HG03159 (cell line): ENCODE results near the gene ETV6.
"Not testable (repeated sequence)": the region's sequence is repeated elsewhere in the genome, so short reads cannot be mapped to it uniquely, and the experiment has no call there.

ENCODE experiments used
- ATAC-seq: cut with Tn5 transposase; IDR thresholded peaks from one replicate; pipeline ENCODE4 v1.9.1; 2021; ENCODE audit warnings: mild to moderate bottlenecking, moderate library complexity; ENCODE audit not compliant: unreplicated experiment

The ETV6 gene

DNA sequence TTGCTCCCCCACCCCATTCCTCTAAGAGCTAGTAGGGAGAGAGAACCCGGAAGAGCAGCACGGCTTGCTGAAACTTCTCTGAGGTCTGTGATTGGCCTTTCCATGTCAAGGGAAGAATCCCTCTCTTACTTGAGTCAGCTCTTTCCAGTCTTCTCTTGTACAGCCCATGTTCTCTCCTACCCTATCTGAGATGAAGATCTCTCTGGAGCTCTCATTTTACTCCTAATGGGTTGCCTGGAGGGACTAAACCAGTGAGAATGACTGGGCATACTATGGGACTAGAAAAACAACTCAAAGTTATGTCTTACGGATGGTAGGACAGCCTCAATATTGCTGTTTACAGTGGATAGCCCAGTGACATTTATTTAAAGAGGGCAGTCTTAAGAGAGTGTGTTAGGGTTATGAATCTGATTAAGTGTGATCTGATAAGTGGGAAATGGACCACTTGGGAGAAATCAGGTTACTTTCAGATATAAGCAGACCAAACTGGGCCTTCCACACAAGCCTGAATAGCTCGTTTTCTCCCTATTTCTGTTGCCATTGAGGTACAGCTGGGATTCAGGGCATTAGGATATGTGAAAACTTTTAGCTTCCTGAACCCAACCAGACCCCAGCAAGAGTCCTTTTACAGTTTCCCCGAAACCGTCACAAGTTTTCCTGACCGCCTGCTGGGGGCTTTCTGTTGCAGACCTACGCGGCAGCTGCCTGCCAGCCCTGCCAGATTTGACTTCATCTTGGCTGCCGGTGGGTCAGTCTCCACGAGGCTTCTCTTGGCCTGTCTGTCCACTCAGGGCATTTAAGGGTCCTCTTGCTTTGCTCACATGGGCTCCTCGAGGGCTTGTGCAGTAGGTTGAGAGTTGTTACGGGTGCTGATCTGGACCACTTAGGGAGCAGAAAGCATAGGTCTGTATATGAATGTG, 16.9 kb downstream of the ETV6 start:
- no peak for ATAC-seq

- no peak for ATAC-seq
These were observed 17.7 kb downstream of the ETV6 start for GRCh38 chr12:11667171-11667570.

GRCh38 chr12:11668611-11669010, 19.1 kb downstream of the ETV6 start:
- no peak for ATAC-seq

DNA sequence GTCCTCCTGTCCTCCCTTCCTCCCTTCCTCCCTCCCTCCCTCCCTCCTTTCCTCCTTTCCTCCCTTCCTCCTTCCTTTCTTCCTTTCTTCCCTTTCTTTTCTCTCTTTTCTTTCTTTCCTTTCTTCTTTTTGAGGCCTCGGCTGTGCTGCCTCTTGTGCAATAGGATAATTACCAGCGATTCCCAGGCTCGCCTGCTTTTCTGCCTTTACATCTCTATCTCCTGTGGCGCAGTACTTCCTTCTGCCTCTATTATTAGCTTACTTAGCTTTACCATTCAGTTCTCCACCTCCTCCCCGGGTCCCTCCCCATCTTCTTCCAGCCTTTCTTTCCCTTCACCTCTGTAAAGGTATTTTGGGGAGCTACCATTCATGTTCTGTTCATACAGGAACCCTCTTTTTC, 19.9 kb downstream of the ETV6 start:
- no peak for ATAC-seq

DNA sequence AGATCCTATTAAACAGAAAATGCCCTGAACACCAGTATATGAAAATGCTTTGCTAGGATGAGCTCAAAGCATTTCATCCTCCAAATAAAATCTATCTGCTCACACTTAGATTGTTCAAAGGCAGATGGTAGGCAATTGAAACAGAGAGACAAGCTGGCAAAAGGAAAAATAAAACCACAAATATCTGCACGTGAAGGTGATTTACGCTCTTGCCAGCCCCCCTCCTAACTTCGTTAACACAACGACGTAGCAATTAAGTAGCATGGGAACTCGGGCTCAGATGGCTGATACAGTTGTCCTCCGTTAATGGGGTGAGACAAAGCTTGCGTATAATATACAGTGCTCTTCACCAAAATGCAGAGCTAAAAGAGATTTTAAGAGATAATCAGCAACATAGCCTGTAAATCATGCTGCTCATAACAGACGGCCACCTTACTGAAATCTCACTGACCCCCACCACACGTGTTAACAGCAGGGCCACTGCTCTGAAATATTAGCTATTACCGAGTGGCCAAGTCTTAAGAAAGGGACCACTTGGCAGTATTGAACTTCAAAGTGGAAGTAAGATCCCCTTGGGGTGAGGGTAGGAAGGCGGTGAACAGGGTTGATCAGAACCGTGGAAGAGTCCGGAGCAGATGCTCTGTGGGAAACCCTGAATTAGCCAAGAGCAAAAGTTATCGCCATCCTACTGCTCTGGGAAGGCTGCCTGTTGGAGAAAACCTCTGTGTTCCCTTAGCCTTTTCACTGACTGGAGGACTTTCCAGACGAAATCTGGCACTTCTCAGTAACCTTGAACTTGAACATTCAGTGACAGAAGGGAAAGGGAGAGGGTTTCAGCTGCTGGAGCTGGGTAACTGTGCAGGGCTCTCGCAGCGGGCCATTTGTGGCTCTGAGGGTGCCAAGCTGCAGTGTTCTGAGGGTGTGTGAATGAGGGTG, 23.1 kb downstream of the ETV6 start:
- ATAC-seq: no peak

GRCh38 chr12:11673666-11674461, 24.4 kb downstream of the ETV6 start:
- no peak for ATAC-seq

DNA sequence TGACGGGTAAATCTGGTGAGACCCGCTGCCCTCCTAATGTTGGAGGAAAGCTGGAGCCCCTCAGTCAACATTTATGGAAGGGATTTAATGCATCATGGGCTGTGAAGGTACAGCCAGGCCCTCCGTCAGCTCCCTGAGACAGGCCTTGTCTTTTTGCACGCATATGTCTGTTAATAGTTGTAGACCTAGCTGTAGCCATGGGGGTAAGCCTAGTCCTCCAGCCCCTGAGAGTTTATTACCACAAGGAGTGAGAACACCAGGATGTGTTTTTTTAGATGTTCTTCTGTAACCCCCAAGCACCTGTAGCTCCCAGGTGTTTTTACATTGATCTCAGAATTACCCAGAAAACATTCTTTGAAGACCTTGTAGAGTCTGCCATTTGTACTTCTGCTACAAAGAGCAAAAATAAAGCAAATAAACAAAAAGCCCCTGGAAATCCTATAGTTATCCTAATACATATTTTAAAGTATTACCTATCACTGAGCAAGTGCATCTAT, 25.5 kb downstream of the ETV6 start:
- ATAC-seq: no peak

DNA sequence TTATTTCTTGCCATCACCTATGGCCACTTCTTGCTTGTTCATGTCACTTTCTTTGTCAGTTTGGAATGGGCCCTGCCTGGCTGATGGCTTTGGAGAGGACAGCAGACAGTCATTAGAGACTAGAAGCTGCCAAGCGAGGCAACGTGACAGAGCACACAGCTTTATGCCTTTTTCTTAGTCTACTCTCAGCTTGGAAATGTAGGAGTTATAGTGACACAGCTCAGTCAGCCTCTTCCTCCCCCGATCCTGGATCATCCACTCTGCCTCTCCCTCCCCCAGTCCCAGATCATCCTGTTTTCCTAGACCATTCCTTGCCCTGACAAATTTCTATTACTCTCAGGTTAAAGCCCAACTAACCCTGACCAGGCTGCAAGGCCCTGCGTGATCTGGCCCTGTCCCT, 26.6 kb downstream of the ETV6 start:
- no peak for ATAC-seq

- ATAC-seq: no peak
These were observed 27.6 kb downstream of the ETV6 start for GRCh38 chr12:11677093-11677492.

DNA sequence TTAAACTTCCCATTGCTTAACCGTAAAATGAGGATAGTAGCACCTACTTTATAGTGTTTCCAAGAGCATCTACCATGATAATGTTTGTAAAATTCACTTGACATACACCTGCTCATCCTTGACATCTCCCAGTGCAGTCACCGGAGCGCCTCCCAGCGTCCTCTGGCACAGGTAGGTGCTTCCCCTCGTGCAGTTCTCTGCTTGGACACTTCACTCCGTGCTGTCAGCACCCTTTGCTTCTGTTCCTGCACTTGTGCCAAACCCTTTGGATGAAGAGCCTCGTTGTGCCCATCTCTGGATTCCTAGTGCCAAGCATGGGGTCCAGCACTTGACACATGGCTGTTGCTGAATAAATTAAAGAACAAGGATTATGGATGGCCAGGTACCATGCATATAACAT, 28.3 kb downstream of the ETV6 start:
- no peak for ATAC-seq

GRCh38 chr12:11678781-11679180, 29.3 kb downstream of the ETV6 start:
- ATAC-seq: no peak

DNA sequence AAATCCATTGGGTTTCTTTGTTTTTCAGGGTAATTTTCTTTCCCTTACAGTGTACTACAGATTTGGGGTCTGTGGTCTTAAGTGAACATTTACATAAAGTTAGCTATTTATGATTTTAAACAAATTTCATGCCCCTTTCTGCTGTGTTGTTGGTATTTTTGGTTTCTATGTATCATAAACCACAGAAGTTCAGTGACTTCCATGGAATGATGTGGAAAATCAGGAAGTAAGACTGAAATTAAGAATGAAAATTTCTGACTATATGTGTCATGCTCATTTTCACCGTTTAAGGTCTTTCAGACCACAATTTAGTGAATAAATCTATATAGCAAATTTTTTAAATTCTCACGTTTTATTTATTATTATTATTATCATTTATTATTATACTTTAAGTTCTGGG, 31.7 kb downstream of the ETV6 start:
- ATAC-seq: no peak

GRCh38 chr12:11681695-11682094, 32.2 kb downstream of the ETV6 start:
- not testable (repeated sequence) for ATAC-seq

GRCh38 chr12:11684393-11684792, 34.9 kb downstream of the ETV6 start:
- ATAC-seq: no peak

GRCh38 chr12:11684811-11685210, 35.3 kb downstream of the ETV6 start:
- no peak for ATAC-seq

DNA sequence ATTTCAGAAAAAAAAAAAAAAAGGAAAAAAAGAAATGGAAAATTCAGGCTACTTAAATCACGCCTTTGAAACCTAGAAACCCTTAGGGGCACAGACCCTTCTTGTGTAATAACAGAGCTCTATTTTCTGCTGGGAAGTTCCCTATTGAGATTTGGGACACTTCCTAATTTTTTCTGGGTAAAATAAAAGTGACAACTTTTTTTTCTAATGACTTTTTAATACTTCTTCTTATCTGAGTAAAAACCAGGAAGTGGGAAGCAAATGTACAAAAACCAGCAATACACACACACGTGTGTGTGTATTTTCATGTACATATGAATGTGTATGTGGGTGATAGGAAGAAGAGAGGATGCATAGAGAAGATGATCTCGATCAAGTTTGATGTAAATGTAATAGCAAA, 35.8 kb downstream of the ETV6 start:
- ATAC-seq: no peak

DNA sequence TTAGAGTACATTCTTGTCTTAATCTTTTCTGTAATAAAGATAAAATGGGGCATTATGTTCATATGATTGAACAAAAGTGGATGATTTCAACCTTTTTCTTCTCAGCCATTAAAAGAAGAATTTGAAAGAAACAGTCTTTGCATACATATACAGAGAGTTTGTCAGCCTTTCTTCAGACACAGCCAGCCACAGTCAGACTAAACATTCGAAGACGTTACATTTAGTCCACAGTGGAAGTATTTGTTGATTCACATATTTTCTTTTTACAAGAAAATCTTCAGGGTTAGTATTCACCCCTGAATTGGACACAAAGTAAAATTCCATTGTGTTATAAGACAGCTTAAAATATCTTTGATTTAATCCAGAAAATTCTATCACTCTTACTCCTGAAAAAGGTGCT, 36.2 kb downstream of the ETV6 start:
- ATAC-seq: no peak

GRCh38 chr12:11686120-11686519, 36.6 kb downstream of the ETV6 start:
- ATAC-seq: no peak

DNA sequence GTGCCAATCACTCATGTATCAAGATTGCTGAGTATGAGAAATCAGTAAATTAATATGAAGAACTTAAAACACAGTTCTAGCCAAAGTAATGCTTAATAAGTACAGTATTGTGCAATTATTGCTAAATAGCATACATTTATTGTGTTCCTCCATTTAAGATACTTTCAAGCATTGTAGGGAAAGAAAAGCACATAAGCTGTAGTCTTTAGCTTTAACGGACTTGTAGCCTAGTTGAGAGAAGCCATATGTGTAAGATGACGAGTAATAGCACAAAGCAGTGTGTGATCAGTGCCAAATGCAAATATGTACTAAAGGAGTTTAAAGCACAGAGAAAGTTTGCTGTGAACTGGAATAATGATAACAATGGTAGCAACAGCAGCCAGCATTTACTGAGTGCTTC, 38.1 kb downstream of the ETV6 start:
- ATAC-seq: no peak

GRCh38 chr12:11688379-11688778, 38.9 kb downstream of the ETV6 start:
- ATAC-seq: no peak

GRCh38 chr12:11688831-11689230, 39.4 kb downstream of the ETV6 start:
- ATAC-seq: no peak
